GM15510 (cell line): Measurements from ENCODE around the gene BLVRB.

Experiments used
- POLR2A ChIP-seq: IDR thresholded peaks from 3 replicates; pipeline ENCODE4 v1.6.1; 2011; ENCODE audit warnings: borderline replicate concordance; ENCODE audit not compliant: insufficient read length; ENCODE audit errors: extremely low read depth

The BLVRB gene

DNA sequence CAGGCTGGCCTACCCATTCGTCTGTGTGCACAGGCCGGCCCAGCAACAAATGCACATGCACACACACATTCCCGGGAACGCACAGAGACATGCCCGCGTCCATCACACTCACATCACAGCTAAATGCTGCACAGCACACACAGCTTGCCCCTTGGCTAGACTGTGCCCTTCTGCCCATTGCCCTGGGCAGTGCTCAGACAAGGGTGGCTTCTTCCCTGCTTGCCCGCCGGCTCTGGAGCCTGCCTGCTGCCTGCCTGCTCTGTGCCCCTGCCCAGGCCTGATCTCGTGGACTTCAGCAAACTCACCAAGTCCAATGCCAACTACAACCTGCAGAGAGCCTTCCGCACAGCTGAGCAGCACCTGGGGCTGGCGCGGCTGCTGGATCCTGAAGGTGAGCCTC is 31.7 kb upstream of the BLVRB start:
- no peak for TF ChIP-seq POLR2A

DNA sequence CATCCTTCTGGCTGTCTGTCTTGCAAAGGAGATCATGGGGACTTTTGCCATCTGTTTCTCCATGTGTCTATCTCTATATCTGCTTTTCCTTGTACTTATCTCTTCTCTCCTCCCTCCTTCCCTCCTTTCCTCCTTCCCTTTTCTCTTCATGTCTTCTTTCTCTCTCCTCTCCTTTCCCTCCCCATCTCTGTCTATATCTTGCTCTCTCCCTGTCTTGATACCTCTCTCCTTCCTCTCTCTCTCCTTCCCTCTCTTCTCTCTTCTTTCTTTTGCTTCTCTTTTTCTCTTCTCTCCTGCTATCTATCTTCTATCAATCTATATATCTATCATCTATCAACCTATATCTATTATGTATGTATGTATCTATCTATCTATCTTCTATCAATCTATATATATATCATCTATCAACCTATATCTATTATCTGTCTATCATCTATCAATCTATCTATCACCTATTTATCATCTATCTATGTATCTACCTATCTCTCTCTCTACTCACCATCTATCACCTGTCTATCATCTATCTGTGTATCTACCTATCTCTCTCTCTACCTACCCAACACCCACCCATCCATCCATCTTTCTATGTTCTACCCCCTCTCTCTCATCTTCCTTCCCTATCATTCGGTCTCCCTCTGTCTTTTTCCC is 28.8 kb upstream of the BLVRB start:
- TF ChIP-seq POLR2A: no peak

DNA sequence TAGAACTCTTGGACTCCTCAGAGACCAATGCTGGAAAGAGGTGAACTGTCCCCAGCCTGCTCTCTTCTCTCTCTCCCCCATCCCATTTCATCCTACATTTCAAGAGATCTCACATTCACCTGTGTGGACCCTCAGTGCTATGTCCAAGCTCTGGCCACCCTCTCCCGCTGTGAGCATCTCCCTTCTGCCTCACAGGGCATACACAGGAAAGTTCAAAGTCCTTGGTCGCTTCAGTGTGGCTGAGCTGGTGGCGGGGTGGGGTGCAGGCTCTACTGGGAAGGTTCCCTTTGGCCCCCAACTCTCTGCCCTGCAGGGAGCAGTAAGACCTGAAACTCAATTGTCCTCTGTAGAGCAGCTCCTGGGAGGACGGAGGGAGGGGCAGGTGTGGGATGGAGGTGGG is 28.2 kb upstream of the BLVRB start:
- no peak for TF ChIP-seq POLR2A

DNA sequence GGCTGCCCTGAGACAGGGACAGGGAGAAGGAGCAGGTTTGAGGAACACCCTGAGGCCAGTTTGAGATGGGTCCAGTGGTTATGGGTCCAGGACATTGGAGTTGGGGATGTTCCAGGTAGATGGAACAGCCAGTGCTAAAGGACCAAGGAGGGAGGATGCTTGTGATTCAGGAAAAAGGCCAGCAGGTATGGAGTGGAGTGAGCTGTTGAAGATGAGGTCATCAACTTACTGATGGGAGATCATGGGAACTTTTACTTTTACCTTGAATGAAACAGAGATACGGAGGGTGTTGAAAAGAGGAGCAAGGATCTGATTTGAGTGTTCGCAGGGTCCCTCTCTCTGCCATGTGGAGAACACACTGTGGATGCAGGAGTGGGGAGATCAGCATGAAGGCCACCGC is 26.7 kb upstream of the BLVRB start:
- no peak for TF ChIP-seq POLR2A

DNA sequence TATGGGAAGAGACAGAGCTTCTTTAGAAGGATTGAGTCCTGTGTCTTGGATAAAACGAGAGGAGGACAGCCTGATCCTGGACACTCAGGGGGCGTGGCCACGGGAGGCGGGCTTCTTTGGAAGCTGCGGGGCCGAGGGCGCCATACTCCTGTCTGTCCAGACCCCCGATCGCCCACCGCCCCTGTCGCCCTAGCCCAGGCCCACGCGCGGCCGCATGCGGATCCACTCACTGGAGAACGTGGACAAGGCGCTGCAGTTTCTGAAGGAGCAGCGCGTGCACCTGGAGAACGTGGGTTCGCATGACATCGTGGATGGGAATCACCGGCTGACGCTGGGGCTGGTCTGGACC is 24.3 kb upstream of the BLVRB start:
- no peak for TF ChIP-seq POLR2A

DNA sequence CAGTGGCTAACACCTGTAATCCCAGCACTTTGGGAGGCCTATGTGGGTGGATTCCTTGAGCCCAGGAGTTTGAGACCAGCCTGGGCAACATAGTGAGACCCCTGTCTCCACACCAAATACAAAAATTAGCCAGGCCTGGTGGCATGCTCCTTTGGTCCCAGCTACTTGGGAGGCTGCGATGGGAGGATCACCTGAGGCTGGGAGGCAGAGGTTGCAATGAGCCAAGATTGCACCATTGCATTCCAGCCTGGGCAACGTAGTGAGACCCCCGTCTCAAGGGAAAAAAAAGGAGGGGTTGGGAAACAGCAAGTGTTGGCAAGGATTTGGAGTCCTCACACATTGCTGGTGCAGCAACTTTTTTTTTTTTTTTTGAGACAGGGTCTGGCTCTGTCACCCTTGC is 20.5 kb upstream of the BLVRB start:
- no peak for TF ChIP-seq POLR2A

DNA sequence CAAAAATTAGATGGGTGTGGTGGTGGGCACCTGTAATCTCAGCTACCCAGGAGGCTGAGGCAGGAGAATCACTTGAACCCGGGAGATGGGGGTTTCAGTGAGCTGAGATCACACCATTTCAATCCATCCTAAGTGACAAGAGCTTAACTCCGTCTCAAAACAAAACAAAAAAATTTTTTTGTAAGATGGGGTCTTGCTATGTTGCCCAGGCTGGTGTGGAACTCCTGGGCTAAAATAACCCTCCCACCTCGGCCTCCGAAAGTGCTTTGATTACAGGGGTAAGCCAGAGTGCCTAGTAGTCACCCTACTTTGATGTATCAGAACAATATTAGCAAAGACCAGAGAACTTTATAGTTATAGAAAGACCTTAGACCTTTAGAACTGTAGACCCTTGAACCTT is 9.2 kb upstream of the BLVRB start:
- no peak for TF ChIP-seq POLR2A

DNA sequence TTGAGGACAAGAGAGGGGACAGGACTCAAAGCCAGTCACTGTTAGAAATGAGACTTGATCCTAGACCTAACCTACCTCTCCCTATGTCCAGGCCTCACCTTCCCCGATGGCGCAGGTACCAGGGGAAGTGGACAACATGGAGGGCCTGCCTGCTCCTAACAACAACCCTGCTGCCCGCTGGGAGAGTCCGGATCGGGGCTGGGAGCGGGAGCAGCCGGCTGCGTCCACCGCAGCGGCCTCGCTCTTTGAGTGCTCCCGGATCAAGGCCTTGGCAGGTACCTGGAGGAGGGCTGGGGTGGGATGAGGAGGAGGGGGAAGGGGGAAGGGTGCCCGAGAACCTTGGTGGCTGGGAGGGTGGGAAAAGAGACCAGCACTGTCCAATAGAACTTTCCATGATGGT is 7.0 kb upstream of the BLVRB start:
- TF ChIP-seq POLR2A: no peak

DNA sequence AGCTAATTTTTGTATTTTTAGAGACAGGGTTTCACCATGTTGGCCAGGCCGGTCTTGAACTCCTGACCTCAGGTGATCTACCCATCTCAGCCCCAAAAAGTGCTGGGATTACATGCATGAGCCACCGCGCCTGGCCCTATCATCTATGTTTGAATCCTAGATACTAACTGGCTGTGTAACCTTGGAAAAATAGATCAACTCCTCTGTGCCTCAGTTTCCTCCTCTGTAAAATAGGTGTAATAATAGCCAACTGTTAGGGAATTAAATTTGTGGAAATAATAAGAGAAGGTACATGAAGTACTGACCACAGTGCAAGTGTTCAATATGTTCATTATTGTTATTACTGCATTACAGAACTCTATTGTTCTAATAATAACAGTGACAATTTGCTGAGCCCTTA is 5.6 kb upstream of the BLVRB start:
- TF ChIP-seq POLR2A: no peak

DNA sequence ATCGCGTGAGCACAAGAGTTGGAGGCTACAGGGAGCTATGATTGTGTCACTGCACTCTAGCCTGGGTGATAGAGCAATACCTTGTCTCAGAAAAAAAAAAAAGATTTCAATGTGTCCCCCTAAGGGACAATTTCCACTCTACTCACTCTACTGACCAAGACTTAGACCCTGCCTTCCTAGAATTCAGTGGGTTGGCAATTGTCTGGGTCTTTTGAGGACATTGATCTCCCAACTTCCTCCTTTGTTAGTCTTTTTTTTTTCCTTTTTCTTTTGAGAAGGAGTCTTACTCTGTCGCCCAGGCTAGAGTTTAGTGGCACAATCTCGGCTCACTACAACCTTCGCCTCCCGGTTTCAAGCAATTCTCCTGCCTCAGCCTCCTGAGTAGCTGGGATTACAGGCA is 3.5 kb upstream of the BLVRB start:
- TF ChIP-seq POLR2A: no peak

DNA sequence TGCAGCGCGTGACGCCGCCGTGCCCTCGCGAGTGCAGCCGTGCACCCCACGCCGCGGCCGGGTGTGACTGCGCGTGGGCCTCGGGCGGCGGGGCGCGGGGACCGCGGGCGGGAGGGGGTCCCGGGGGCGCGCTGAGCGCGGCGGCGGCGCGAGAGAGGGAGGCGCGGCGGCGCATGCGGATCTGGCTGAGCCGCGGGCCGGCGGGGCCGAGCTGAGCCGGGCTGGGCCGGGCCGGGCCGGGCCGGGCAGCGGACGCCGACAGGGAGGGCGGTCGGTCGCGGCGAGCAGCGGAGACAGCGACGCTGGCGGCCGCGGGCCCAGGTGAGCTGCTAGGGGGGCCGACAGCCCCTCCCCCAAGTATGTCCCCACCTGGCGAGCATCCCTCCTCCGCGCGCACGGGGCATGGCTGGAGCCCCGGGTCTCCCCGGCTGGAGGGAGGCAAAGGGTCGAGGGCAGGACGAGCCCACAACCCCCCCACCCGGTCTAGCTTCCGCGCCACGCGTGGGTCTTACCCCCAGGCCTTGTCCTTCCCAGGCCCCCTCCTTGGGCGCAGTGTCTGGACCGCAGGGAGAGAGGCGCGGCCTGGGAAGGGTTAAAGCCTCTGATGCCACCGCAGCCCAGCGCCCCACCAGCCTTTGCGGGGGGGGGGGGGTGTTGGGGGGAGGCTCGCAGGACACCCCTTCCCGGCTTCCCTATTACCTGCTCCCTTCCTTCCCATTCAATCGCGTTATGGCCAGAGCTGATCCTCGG is 1.6 kb upstream of the BLVRB start, which contains the start of gene SPTBN4:
TSS of gene SPTBN4 (plus strand) at position 17 of the 750 bp plus-strand sequence. CDS start 5,621 bp downstream, outside the sequence.
- no peak for TF ChIP-seq POLR2A

DNA sequence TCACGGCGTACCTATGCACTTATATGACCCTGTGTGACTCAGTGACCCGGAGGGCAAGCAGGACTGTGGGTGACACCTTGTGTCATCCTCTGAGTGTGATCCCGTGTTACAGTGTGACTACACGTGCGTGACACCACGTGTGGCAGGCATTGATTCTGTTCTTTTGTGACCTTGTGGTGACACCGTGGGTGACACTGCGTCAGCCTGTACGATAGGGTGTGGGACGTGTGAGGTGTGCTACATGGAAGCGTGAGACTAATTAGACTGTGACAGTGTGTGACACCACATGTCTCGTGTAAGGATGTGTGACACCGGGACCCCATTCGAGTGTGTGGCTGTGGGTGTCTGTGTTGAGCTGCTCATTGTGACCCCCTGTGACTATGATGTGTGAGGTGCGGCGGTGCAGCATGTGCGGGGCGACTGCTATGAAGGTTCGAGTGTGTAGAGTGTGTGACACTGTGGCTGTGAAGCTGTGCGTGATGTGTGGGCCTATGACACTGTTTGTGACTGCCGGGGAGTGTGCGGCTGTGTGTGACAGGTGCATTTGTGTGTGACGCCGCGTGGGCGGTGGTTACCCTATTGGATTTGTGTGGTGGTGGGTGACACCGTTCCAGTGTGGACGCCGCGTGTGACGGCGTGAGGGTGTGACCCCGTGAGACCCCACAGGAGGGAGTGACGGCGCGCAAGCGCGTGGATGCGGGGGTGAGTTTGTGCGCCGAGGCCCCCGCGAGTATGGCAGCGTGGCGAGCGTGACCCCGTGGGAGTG is 857 bp upstream of the BLVRB start:
- TF ChIP-seq POLR2A: no peak

DNA sequence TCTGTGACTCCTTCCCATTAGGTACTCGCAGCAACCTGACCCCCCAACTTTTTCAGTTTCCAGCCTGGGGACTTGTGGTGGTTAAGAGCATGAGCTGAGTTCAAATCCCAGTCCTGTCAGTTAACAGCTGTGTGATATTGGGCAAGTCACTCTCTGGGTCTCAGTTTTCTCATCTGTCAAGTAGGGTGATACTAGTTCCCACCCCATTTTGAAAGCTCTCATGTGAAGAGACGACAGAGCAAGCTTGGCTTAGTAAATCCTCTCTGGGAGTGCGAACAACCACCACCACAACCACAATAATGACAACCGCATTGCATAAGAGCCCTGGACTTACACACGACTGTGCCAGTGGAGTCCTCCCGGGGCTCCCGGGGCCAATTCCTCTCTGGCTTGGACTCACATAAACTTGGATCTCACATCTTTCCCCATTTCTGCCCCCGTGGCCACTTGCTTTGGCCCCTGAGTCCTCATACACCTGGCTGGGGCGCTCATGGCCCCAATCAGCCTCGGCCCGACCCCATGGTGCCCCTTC is 454 bp downstream of the BLVRB start:
- no peak for TF ChIP-seq POLR2A

DNA sequence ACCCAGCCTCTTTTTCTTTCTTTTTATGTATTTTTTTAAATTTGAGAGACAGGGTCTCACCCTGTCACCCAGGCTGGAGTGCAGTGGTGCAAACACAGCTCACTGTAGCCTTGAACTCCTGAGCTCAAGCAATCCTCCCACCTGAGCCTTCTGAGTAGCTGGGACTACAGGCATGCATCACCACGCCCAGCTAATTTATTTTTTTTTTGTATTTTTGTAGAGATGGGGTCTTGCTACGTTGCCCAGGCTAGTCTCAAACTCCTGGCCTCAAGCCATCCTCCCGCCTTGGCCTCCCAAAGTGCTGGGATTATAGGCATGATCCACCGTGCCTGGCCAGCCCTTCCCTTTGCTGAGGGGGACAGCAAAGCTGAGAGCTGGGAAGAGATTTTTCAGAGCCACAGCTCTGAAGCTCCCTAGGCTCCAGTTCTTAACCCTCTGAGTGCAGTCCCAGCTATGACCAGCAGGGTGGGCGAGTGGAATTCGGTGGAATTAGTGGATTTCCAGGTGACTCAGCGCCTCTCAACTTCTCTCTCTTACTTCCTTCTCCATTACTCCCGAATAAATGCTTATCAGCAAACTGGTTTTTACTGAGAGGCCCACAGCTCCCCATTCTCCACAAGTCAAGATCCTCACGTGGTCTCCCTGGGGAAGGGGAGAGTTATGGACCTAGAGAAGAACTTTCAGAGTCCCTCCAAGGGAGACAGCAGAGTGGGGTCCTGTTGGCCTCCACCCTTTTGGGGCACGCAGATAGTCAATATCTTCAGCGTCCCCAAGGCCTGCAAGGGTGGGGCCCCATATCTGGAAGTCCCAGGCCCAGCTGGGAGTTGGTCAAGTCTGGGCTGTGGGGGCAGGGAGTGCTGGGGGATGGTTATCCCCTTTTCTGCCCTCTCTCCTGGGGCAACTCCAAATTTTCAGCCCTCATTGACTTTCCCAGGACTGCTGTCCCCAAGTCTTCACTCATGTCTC is 1.2 kb downstream of the BLVRB start:
- TF ChIP-seq POLR2A: no peak

DNA sequence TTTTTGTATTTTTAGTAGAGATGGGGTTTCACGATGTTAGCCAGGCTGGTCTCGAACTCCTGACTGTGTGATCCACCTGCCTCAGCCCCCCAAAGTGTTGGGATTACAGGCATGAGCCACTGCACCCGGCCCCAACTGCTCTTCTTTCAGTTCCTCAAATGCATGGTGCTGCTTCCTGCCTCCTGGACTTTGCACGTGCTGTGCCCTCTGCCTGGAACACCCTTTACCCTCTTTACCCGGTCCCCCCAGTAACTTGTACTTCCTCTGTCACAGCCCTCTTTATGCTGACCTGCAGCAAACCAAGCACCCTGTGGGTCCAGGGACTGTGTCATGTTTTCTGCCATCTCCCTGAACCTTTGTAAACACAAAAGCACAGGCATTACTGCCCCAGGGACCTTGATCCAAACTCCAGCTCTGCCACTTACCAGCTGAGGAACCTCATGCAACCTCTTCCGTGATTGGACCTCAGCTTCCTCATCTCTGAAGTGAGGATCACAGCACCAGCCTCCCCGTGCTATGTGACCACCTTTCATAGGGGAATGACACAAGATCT is 3.8 kb downstream of the BLVRB start:
- TF ChIP-seq POLR2A: no peak

DNA sequence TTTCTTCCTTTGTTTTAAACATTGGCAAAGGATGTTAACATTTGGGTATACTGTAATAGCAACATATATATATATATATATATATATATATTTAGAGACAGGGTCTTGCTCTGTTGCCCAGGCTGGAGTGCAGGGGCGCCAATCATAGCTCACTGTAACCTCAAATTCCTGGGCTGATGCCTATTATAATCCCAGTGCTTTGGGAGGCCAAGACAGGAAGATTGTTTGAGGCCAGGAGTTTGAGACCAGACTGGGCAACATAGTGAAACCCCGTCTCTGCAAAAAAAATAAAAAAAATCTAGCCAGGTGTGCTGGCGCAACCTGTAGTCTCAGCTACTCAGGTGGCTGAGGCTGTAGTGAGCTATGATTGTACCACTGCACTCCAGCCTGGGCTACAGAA is 5.4 kb downstream of the BLVRB start:
- no peak for TF ChIP-seq POLR2A
